HepG2 (cell line): Measurements from ENCODE around the gene PKLR. TPM values are rescaled to one million over a fixed set of nuclear protein-coding genes. Genes with fewer than 3 reads are reported as not detected.

Source experiments
- JUNB ChIP-seq: sonication (generic); formaldehyde crosslinking; IDR thresholded peaks from 2 replicates; pipeline ENCODE4 v1.8.0; 2022; ENCODE audit warnings: missing genetic modification reagents, mild to moderate bottlenecking, borderline replicate concordance
- MED8 ChIP-seq: sonication (generic); formaldehyde crosslinking; IDR thresholded peaks from 2 replicates; pipeline ENCODE4 v1.8.1; 2023; ENCODE audit warnings: mild to moderate bottlenecking, missing genetic modification reagents; ENCODE audit not compliant: insufficient replicate concordance
- MZF1 ChIP-seq: sonication (generic); formaldehyde crosslinking; IDR thresholded peaks from 2 replicates; pipeline ENCODE4 v1.8.1; 2023; ENCODE audit warnings: mild to moderate bottlenecking, missing genetic modification reagents, borderline replicate concordance
- NCOA2 ChIP-seq: sonication (generic); formaldehyde crosslinking; IDR thresholded peaks from 2 replicates; pipeline ENCODE4 v1.8.0; 2022; ENCODE audit warnings: inconsistent platforms
- ONECUT2 ChIP-seq: sonication (generic); formaldehyde crosslinking; IDR thresholded peaks from 2 replicates; pipeline ENCODE4 v1.4.0; 2020; ENCODE audit warnings: missing genetic modification reagents
- PHF20 ChIP-seq: sonication (generic); formaldehyde crosslinking; IDR thresholded peaks from 2 replicates; pipeline ENCODE4 v1.5.0; 2020; ENCODE audit warnings: mild to moderate bottlenecking, missing genetic modification reagents
- SIX1 ChIP-seq: sonication (generic); formaldehyde crosslinking; IDR thresholded peaks from 2 replicates; pipeline ENCODE4 v1.4.0; 2020; ENCODE audit warnings: missing genetic modification reagents, borderline replicate concordance
- TARDBP ChIP-seq: sonication (generic); formaldehyde crosslinking; IDR thresholded peaks from 2 replicates; pipeline ENCODE4 v1.8.0; 2022; ENCODE audit warnings: mild to moderate bottlenecking, missing genetic modification reagents
- TCF12 ChIP-seq, 2 experiments: fragments of 450-650 bp in 1 of 2; sonication (generic) in 1 of 2; formaldehyde crosslinking in 1 of 2; IDR thresholded peaks; 2 replicates each; pipeline versions ENCODE4 v1.6.1 to v1.8.0; 2017 to 2022; ENCODE audit warnings: antibody characterized with exemption in 1 of 2, mild to moderate bottlenecking in 1 of 2, missing genetic modification reagents in 1 of 2, moderate library complexity in 1 of 2
- XRCC5 ChIP-seq: fragments of 200-400 bp; formaldehyde crosslinking; optimal IDR thresholded peaks from 2 replicates; pipeline ENCODE3; 2017; ENCODE audit warnings: mild to moderate bottlenecking, low read length
- ZMYM4 ChIP-seq: sonication (generic); formaldehyde crosslinking; IDR thresholded peaks from 2 replicates; pipeline ENCODE4 v1.8.1; 2023; ENCODE audit warnings: mild to moderate bottlenecking, missing genetic modification reagents
- ZSCAN30 ChIP-seq: sonication (generic); formaldehyde crosslinking; IDR thresholded peaks from 2 replicates; pipeline ENCODE4 v1.5.0; 2020; ENCODE audit warnings: mild to moderate bottlenecking, missing genetic modification reagents
- polyA plus RNA-seq, 8 experiments: library from polyadenylated mRNA; depleted of rRNA in 3 of 8; stranded (reverse) in 7 of 8; unstranded in 1 of 8; fragments of >200 nt; fragmentation: Illumina TruSeq in 4 of 8; extraction: Trizol in 4 of 8; gene quantifications; 2 replicates each; pipeline versions ENCODE4 v1.2.1 to v1.2.3, GENCODE V29; 2011 to 2016; ENCODE audit warnings: low read depth in 4 of 8, missing spikeins in 1 of 8, mixed read lengths in 1 of 8; ENCODE audit not compliant: insufficient read depth in 1 of 8
- total RNA-seq, 5 experiments: library from RNA; depleted of rRNA; stranded (reverse); fragments of >200 nt; fragmentation: Illumina TruSeq; extraction: Trizol; gene quantifications; 2 replicates each; pipeline ENCODE4 v1.2.3, GENCODE V29; 2016; ENCODE audit warnings: low read depth in 1 of 5
- TF ChIP-seq, protein P1 (sequence below): sonication (generic); formaldehyde crosslinking; IDR thresholded peaks from 2 replicates; pipeline ENCODE4 v1.4.0; 2020; ENCODE audit warnings: mild to moderate bottlenecking, missing genetic modification reagents
- TF ChIP-seq, protein P2 (sequence below): sonication (generic); formaldehyde crosslinking; IDR thresholded peaks from 2 replicates; pipeline ENCODE4 v1.5.0; 2020; ENCODE audit warnings: missing genetic modification reagents, mild to moderate bottlenecking, borderline replicate concordance
- TF ChIP-seq, protein P3 (sequence below): sonication (generic); formaldehyde crosslinking; IDR thresholded peaks from 2 replicates; pipeline ENCODE4 v1.4.0; 2020; ENCODE audit warnings: missing genetic modification reagents, borderline replicate concordance
- TF ChIP-seq, protein P4 (sequence below): IDR thresholded peaks from 2 replicates; pipeline ENCODE4 v1.6.1; 2012; ENCODE audit warnings: low read depth, low read length, improper control_type of control experiment

Gene PKLR
- total and polyA plus RNA-seq, 2 of the 13 experiments (the other 11 are each of a cell fraction or from before 2014, with no cell fraction given): 10.3 to 29.3 TPM

DNA sequence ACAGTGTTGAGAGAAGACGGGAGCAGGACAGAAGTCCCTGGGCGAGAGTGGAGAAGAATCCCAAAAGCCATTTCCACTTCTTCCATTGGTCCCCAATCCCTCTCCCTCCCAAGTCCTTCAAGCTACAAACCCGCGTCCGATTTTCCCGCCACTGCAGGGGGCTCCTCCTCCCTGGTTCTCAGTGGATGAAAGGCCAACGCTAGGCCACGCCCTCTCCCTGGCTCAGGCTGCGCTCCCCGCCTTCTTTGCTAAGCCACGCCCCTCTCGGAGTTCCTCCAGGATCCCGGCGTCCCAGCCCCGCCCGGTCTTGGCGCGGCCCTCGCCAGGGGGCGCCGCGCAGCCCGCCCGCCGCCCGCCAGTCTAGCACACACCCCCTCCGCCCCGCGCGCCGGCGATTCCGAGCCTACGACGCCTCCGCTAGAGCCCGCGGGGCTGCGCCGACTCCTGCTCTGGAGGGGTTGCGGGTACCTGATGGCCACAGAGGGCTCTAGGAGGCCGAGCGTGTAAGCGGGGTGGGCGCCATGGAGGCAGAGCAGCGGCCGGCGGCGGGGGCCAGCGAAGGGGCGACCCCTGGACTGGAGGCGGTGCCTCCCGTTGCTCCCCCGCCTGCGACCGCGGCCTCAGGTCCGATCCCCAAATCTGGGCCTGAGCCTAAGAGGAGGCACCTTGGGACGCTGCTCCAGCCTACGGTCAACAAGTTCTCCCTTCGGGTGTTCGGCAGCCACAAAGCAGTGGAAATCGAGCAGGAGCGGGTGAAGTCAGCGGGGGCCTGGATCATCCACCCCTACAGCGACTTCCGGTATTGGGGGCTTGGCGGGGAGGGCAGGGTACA lies 24.0 kb downstream of the PKLR start, which contains the start of gene HCN3 (continued):
- TF ChIP-seq, protein P1, sequence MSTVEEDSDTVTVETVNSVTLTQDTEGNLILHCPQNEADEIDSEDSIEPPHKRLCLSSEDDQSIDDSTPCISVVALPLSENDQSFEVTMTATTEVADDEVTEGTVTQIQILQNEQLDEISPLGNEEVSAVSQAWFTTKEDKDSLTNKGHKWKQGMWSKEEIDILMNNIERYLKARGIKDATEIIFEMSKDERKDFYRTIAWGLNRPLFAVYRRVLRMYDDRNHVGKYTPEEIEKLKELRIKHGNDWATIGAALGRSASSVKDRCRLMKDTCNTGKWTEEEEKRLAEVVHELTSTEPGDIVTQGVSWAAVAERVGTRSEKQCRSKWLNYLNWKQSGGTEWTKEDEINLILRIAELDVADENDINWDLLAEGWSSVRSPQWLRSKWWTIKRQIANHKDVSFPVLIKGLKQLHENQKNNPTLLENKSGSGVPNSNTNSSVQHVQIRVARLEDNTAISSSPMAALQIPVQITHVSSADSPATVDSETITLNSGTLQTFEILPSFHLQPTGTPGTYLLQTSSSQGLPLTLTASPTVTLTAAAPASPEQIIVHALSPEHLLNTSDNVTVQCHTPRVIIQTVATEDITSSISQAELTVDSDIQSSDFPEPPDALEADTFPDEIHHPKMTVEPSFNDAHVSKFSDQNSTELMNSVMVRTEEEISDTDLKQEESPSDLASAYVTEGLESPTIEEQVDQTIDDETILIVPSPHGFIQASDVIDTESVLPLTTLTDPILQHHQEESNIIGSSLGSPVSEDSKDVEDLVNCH: no peak
- TF ChIP-seq NCOA2 (CRISPR knock-in tag): peak; percentile 19; the same call in 1 of the 2 replicates
- no peak for TF ChIP-seq MZF1 (CRISPR knock-in tag)
- TF ChIP-seq XRCC5: no peak
- TF ChIP-seq, protein P2, sequence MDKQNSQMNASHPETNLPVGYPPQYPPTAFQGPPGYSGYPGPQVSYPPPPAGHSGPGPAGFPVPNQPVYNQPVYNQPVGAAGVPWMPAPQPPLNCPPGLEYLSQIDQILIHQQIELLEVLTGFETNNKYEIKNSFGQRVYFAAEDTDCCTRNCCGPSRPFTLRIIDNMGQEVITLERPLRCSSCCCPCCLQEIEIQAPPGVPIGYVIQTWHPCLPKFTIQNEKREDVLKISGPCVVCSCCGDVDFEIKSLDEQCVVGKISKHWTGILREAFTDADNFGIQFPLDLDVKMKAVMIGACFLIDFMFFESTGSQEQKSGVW (CRISPR knock-in tag): no peak
- TF ChIP-seq ZSCAN30 (CRISPR knock-in tag): no peak
- TF ChIP-seq ZMYM4 (CRISPR knock-in tag): peak; percentile 63
- no peak for TF ChIP-seq JUNB
- peak; percentile 37 for TF ChIP-seq MED8
- TF ChIP-seq SIX1 (CRISPR knock-in tag): no peak
- peak; percentile 61 for TF ChIP-seq PHF20 (CRISPR knock-in tag)
- TF ChIP-seq TCF12 (IDR thresholded peaks at IDR 0.05): no peak
- no peak for TF ChIP-seq TCF12 (CRISPR knock-in tag; IDR thresholded peaks at IDR 0.05)
- TF ChIP-seq TARDBP: peak; percentile 62; the same call in 1 of the 2 replicates
- TF ChIP-seq, protein P3, sequence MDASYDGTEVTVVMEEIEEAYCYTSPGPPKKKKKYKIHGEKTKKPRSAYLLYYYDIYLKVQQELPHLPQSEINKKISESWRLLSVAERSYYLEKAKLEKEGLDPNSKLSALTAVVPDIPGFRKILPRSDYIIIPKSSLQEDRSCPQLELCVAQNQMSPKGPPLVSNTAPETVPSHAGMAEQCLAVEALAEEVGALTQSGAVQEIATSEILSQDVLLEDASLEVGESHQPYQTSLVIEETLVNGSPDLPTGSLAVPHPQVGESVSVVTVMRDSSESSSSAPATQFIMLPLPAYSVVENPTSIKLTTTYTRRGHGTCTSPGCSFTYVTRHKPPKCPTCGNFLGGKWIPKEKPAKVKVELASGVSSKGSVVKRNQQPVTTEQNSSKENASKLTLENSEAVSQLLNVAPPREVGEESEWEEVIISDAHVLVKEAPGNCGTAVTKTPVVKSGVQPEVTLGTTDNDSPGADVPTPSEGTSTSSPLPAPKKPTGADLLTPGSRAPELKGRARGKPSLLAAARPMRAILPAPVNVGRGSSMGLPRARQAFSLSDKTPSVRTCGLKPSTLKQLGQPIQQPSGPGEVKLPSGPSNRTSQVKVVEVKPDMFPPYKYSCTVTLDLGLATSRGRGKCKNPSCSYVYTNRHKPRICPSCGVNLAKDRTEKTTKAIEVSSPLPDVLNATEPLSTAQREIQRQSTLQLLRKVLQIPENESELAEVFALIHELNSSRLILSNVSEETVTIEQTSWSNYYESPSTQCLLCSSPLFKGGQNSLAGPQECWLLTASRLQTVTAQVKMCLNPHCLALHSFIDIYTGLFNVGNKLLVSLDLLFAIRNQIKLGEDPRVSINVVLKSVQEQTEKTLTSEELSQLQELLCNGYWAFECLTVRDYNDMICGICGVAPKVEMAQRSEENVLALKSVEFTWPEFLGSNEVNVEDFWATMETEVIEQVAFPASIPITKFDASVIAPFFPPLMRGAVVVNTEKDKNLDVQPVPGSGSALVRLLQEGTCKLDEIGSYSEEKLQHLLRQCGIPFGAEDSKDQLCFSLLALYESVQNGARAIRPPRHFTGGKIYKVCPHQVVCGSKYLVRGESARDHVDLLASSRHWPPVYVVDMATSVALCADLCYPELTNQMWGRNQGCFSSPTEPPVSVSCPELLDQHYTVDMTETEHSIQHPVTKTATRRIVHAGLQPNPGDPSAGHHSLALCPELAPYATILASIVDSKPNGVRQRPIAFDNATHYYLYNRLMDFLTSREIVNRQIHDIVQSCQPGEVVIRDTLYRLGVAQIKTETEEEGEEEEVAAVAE (CRISPR knock-in tag): no peak
- TF ChIP-seq, protein P4, sequence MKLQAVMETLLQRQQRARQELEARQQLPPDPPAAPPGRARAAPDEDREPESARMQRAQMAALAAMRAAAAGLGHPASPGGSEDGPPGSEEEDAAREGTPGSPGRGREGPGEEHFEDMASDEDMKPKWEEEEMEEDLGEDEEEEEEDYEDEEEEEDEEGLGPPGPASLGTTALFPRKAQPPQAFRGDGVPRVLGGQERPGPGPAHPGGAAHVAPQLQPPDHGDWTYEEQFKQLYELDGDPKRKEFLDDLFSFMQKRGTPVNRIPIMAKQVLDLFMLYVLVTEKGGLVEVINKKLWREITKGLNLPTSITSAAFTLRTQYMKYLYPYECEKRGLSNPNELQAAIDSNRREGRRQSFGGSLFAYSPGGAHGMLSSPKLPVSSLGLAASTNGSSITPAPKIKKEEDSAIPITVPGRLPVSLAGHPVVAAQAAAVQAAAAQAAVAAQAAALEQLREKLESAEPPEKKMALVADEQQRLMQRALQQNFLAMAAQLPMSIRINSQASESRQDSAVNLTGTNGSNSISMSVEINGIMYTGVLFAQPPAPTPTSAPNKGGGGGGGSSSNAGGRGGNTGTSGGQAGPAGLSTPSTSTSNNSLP: no peak
- no peak for TF ChIP-seq ONECUT2
